ENCODE data around the gene CAB39L. TPM values are rescaled to one million over a fixed set of nuclear protein-coding genes. Genes with fewer than 3 reads are reported as not detected.

CAB39L gene
- polyA plus RNA-seq, 4 donors, result 17.4 to 24.4 (median 19.8) TPM

- DNase-seq (ENCODE audit: low read depth in 4 of 4, low spot score in 3 of 4), result no peak
Observed at GRCh38 chr13:49403996-49404702, 39.7 kb downstream of the CAB39L start.

GRCh38 chr13:49400755-49401659, 42.9 kb downstream of the CAB39L start:
- DNase-seq (ENCODE audit: low read depth in 4 of 4, low spot score in 3 of 4), result peak in 3 of 4 donors; percentile 18 to 35 (median 18)

GRCh38 chr13:49399801-49400472, 43.9 kb downstream of the CAB39L start:
- DNase-seq (ENCODE audit: low read depth in 4 of 4, low spot score in 3 of 4), result peak in 1 of 4 donors; percentile 20

- no peak for DNase-seq (ENCODE audit: low read depth in 4 of 4, low spot score in 3 of 4)
Observed at GRCh38 chr13:49395878-49396380, 47.9 kb downstream of the CAB39L start.

GRCh38 chr13:49395451-49395865, 48.4 kb downstream of the CAB39L start:
- DNase-seq (ENCODE audit: low read depth in 4 of 4, low spot score in 3 of 4), result no peak

GRCh38 chr13:49388091-49388635, 55.7 kb downstream of the CAB39L start:
- DNase-seq (ENCODE audit: low read depth in 4 of 4, low spot score in 3 of 4), result no peak

- no peak for DNase-seq (ENCODE audit: low read depth in 4 of 4, low spot score in 3 of 4)
Observed at GRCh38 chr13:49386664-49387063, 57.2 kb downstream of the CAB39L start.

- DNase-seq (ENCODE audit: low read depth in 4 of 4, low spot score in 3 of 4), result no peak
Observed at GRCh38 chr13:49376121-49376520, 67.7 kb downstream of the CAB39L start.

GRCh38 chr13:49374585-49375290, 69.1 kb downstream of the CAB39L start:
- DNase-seq (ENCODE audit: low read depth in 4 of 4, low spot score in 3 of 4), result no peak

GRCh38 chr13:49373716-49374115, 70.1 kb downstream of the CAB39L start:
- DNase-seq (ENCODE audit: low read depth in 4 of 4, low spot score in 3 of 4), result no peak

- peak; percentile 39 to 70 (median 64) for DNase-seq (ENCODE audit: low read depth in 4 of 4, low spot score in 3 of 4)
Observed at GRCh38 chr13:49371943-49372613, 71.8 kb downstream of the CAB39L start.

GRCh38 chr13:49370371-49370770, 73.5 kb downstream of the CAB39L start:
- DNase-seq (ENCODE audit: low read depth in 4 of 4, low spot score in 3 of 4), result no peak

GRCh38 chr13:49369866-49370265, 74.0 kb downstream of the CAB39L start:
- no peak for DNase-seq (ENCODE audit: low read depth in 4 of 4, low spot score in 3 of 4)

- no peak for DNase-seq (ENCODE audit: low read depth in 4 of 4, low spot score in 3 of 4)
Observed at GRCh38 chr13:49368688-49369087, 75.2 kb downstream of the CAB39L start.

- no peak for DNase-seq (ENCODE audit: low read depth in 4 of 4, low spot score in 3 of 4)
Observed at GRCh38 chr13:49367640-49368422, 76.0 kb downstream of the CAB39L start.

- no peak for DNase-seq (ENCODE audit: low read depth in 4 of 4, low spot score in 3 of 4)
Observed at GRCh38 chr13:49366841-49367240, 77.0 kb downstream of the CAB39L start.

GRCh38 chr13:49357694-49358093, 86.2 kb downstream of the CAB39L start:
- DNase-seq (ENCODE audit: low read depth in 4 of 4, low spot score in 3 of 4), result no peak

- DNase-seq (ENCODE audit: low read depth in 4 of 4, low spot score in 3 of 4), result no peak
Observed at GRCh38 chr13:49356223-49356622, 87.6 kb downstream of the CAB39L start.

GRCh38 chr13:49354719-49355118, 89.1 kb downstream of the CAB39L start:
- no peak for DNase-seq (ENCODE audit: low read depth in 4 of 4, low spot score in 3 of 4)

Measured in right renal pelvis (tissue), 4 donors.